Epithelial cell of proximal tubule (primary cell): ENCODE measurements around the gene KCNAB1. TPM values are rescaled to one million over a fixed set of nuclear protein-coding genes. Genes with fewer than 3 reads are reported as not detected.

Experiments
- DNase-seq: peaks from one replicate; pipeline ENCODE4 v3.0.0-alpha.2; 2011; ENCODE audit warnings: low read depth
- H3K4me3 ChIP-seq: 2 replicates; pipeline ENCODE4 v1.5.1; 2011; ENCODE audit warnings: low read depth, mild to moderate bottlenecking, low read length
- total RNA-seq: library from RNA; depleted of rRNA; stranded (reverse); fragments of >200 nt; gene quantifications from 2 replicates; pipeline ENCODE4 v1.2.3, GENCODE V29; 2015
- TF ChIP-seq, protein P1 (sequence below): conservative IDR thresholded peaks from 2 replicates; pipeline ENCODE4 v1.5.1; 2012; ENCODE audit warnings: low read depth, mild to moderate bottlenecking, low read length

Gene KCNAB1
- total RNA-seq, 1 donor from 2014 or later: not detected

DNA sequence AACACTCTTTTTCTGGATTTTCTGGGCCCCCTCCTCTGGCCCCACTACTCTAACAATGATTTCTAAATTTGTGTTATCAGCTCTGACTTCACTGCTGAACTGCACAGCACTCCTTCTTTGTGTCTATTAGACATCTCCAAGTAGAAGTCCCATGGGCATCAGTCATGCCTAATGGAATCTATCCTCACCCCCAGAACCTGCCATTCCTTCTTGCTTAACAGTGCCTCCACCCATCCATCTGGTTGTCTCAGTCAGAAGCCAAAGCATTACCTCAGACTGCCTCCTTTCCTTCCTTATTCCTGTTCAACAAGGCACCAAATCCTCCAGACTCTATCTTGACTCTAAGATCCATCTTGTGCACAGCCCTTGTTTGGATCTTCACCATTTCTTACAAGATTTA lies 398.3 kb downstream of the KCNAB1 start:
- TF ChIP-seq, protein P1, sequence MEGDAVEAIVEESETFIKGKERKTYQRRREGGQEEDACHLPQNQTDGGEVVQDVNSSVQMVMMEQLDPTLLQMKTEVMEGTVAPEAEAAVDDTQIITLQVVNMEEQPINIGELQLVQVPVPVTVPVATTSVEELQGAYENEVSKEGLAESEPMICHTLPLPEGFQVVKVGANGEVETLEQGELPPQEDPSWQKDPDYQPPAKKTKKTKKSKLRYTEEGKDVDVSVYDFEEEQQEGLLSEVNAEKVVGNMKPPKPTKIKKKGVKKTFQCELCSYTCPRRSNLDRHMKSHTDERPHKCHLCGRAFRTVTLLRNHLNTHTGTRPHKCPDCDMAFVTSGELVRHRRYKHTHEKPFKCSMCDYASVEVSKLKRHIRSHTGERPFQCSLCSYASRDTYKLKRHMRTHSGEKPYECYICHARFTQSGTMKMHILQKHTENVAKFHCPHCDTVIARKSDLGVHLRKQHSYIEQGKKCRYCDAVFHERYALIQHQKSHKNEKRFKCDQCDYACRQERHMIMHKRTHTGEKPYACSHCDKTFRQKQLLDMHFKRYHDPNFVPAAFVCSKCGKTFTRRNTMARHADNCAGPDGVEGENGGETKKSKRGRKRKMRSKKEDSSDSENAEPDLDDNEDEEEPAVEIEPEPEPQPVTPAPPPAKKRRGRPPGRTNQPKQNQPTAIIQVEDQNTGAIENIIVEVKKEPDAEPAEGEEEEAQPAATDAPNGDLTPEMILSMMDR: no peak
- DNase-seq: no peak

DNA sequence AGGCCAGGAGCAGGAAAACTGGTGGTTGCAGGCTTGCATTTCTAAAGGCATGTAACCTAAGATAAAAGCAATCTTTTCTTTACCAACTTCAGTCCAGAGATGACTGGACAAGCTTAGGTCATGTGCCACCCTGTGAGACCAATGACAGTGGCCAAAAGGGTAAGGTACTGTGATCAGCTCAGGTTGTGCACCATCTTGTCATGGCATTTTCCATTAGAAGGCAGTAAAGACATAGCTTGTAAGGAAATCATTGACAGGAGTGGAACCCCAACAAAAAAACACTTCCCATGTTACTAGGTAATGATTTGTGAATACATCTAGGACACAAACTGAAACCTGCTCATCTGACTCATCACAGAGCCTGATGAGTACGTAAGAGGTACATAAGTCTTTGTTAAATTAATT lies 399.4 kb downstream of the KCNAB1 start:
- DNase-seq: peak; percentile 88
- no peak overlapping the region for H3K4me3 ChIP-seq
- TF ChIP-seq, protein P1: no peak

More for the DNA sequence above, 398.3 kb downstream of the KCNAB1 start:
- no peak overlapping the region for H3K4me3 ChIP-seq

DNA sequence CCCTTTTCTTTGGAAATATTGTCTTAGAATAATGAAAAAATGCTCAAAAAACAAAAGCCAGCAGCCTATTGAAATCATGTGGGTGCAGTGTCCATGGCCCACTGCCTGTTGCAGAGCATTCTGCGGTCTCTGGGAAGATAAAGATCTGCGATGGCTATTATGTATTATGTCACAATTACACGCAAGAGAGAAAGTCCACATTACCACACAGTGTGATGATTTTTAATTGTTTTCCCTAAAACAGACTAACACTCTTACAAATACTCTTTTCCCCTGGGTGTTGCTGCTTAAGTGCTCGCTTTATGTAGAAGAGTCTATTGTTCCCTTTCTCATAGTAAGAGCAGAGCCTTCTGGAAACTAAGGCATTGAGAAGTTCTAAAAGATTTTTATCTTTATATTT lies 402.3 kb downstream of the KCNAB1 start:
- no peak overlapping the region for H3K4me3 ChIP-seq
- DNase-seq: no peak
- TF ChIP-seq, protein P1: no peak

DNA sequence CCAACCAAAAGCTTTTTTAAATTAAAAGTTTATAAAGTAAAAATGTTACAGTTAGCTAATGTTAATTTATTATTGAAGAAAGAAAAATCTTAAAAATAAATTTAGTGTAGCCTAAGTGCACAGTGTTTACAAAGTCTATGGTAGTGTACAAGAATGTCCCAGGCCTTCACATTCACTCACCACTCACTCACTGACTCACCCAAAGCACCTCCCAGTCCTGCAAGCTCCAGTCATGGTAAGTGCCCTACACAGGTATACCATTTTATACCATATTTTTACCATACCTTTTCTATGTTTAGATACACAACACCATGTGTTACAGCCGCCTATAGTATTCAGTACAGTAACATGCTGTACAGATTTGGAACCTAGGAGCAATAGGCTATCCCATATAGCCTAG lies 405.4 kb downstream of the KCNAB1 start:
- no peak for DNase-seq
- no peak overlapping the region for H3K4me3 ChIP-seq
- TF ChIP-seq, protein P1: no peak

DNA sequence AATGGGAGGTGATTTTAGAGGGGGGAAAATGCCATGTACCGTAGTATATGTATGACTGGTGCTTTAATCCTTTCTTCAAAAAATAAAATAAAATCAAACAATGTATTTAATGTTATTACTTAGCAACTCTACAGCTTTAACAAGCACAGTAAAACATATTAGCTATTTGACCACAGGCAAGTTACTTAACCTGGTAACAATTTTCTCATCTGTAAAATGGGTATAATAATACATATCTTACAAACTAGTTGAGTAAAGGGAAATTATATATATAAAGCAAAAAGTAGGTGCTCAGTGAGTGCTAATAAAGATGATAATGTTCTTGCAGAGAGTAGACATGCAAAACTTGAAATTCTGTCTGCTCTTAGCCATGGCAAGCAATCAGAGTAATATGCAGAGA lies 406.7 kb downstream of the KCNAB1 start:
- DNase-seq: no peak
- TF ChIP-seq, protein P1: no peak
- no peak overlapping the region for H3K4me3 ChIP-seq

DNA sequence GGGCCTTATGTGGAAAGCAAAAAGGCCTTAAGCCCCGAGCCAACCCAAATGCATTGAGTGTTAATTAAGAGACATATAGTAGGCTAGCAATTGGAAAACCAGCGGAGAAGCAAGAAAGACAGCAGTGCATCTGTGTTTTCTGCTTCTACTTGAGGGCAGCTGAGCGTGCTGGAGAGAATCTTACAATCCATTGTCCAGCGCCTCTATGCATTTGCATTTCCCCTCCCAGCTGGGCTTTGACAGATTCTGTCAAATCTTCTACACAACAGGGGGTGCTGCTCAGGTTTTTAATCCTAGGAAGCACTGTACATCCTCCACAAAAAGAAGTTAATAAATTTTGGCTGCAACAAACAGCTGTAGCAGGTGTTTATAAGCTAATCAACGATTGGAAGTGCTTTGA lies 410.6 kb downstream of the KCNAB1 start:
- no peak overlapping the region for H3K4me3 ChIP-seq
- TF ChIP-seq, protein P1: no peak
- DNase-seq: no peak

DNA sequence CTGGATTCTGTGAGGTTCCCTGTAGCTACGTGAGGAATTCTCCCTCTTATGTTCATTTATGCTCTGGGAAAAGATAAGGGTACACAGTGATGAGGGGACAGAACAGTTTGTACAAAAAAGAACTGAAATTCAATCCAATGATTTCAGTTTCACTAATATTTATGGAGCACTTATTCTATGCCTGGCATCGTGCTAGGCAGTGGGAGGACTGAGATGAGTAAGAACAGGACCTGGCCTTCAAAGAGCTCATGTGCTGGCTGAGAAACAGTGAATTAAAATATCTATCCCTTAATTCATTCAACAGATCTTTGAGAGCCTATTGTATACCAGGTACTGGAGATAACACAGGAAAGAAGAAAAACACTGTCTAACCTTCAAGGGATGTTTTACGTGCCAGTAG lies 412.4 kb downstream of the KCNAB1 start:
- H3K4me3 ChIP-seq: no peak overlapping the region
- TF ChIP-seq, protein P1: no peak
- DNase-seq: no peak
